Measurements from ENCODE around the gene BBC3. TPM values are rescaled to one million over a fixed set of nuclear protein-coding genes. Genes with fewer than 3 reads are reported as not detected.
A peak's percentile ranks its signal among the peaks of the same experiment; 100 is the strongest.

BBC3 gene
- polyA plus RNA-seq, 2 of the 4 experiments (the other 2 are of a cell fraction) = 6.0 to 8.9 TPM

DNA sequence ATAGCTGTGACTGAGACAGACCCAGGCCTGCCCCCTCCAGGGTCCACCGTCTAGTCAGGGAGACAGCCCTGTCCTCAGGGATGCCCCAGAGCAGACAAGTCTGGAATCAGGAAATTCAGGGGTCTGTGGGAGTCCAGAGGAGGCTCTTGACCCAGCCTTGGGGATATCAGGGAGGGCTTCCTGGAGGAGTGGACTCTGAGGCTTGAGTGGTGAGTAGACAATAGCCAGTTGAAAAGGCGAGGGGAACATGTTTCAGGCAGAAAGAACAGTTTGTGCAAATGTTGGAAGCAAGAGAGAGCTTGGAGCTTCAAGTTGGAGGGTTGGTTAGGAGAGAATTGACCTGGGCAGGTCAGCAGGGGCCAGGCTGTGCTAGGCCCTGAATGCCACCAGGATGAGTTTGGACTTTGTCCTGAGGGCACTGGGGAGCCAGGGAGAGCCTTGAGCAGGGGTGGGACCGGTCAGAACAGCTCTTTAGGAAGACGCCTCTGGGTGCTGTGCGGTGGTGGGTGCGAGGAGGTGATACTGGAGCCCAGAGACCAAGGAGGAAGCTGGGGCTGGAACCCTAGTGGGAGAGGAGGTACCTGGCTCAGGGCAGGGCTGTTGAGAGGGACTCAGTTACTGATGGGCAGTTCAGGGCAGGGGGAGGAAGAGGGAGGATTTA lies 28.0 kb upstream of the BBC3 start:
- 90% methylated on average over 6 of the region's 6 CpGs for WGBS (ENCODE audit: missing lambda C conversion rate)
- CTCF ChIA-PET = interaction anchor here (0.5 to 5.1 kb wide), 7 partner anchors 12 to 554 kb away, joined by 3 to 30 read pairs (median 4); partner anchors contain the start of genes DHX34 and INAFM1
- ATAC-seq (no peak), FAIRE-seq (no peak), DNase-seq (ENCODE audit: low read depth in 1 of 2, low spot score in 1 of 2) (no peak)
- peaks cover 18% of the 10 kb centered on the region for H3K4me1 ChIP-seq
- POLR2A ChIA-PET = no interaction called here
- no peak overlapping the region; the same call in 2 of the 3 replicates for H3K4me2 ChIP-seq
- H3K9me3 ChIP-seq = no peaks in the 10 kb centered on the region
- H3K27ac ChIP-seq = no peak overlapping the region
- TF ChIP-seq ZFP36 (IDR thresholded peaks at IDR 0.05; ENCODE audit: borderline replicate concordance, partially characterized antibody) (peak; percentile 78), POLR2A (IDR thresholded peaks at IDR 0.05; ENCODE audit: low read length) (no peak)
- no peak overlapping the region for H3K4me3 ChIP-seq

DNA sequence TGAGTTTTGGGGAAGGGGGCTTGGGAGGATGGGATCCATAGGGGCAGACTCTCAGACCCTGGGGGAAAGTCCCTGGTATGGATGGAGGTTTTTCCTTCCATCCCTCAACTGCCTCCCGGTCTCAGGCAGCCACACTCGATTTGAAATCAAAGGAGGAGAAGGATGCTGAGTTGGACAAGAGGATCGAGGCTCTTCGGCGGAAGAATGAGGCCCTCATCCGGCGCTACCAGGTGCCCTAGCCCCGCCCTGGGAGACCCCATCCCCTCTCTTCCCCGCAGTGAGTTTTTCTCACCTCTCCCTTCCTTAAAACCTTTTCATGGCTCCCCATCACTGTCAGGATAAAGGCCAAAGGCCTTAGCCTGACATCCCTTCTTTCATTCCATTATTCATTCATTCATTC lies 27.4 kb upstream of the BBC3 start:
- DNase-seq (ENCODE audit: low read depth in 1 of 2, low spot score in 1 of 2) (no peak), ATAC-seq (no peak), FAIRE-seq (no peak)
- peak overlapping the region; percentile 76 to 91; a peak in 5 of 6 replicates for H3K27ac ChIP-seq
- CTCF ChIA-PET = interaction anchor here (1.0 to 5.1 kb wide), 4 partner anchors 11 to 90 kb away, joined by 4 to 30 read pairs (median 6); partner anchors contain the start of genes DHX34 and INAFM1
- H3K4me2 ChIP-seq = peak overlapping the region; percentile 91
- H3K9me3 ChIP-seq = no peaks in the 10 kb centered on the region
- POLR2A ChIA-PET = no interaction called here
- WGBS (ENCODE audit: missing lambda C conversion rate) = 88% methylated on average over 9 of the region's 9 CpGs
- H3K4me3 ChIP-seq = peak overlapping the region; percentile 61; the same call in 1 of the 3 replicates
- no peak for TF ChIP-seq ZFP36 (IDR thresholded peaks at IDR 0.05; ENCODE audit: borderline replicate concordance, partially characterized antibody)
- TF ChIP-seq KDM5A (IDR thresholded peaks at IDR 0.05) = no peak
- no peak for TF ChIP-seq TFCP2L1 (CRISPR knock-in tag; IDR thresholded peaks at IDR 0.05)
- TF ChIP-seq SMC3 (IDR thresholded peaks at IDR 0.05) = no peak
- no peak for TF ChIP-seq E2F6 (IDR thresholded peaks at IDR 0.05; ENCODE audit: borderline replicate concordance, low read depth)
- no peak for TF ChIP-seq ZNF302 (CRISPR knock-in tag; IDR thresholded peaks at IDR 0.05)
- TF ChIP-seq NR3C1 (IDR thresholded peaks at IDR 0.05) = no peak
- no peak for TF ChIP-seq EHMT2 (IDR thresholded peaks at IDR 0.05; ENCODE audit: low read depth)
- TF ChIP-seq, protein P1, sequence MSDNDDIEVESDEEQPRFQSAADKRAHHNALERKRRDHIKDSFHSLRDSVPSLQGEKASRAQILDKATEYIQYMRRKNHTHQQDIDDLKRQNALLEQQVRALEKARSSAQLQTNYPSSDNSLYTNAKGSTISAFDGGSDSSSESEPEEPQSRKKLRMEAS (IDR thresholded peaks at IDR 0.05) = no peak
- TF ChIP-seq, protein P2, sequence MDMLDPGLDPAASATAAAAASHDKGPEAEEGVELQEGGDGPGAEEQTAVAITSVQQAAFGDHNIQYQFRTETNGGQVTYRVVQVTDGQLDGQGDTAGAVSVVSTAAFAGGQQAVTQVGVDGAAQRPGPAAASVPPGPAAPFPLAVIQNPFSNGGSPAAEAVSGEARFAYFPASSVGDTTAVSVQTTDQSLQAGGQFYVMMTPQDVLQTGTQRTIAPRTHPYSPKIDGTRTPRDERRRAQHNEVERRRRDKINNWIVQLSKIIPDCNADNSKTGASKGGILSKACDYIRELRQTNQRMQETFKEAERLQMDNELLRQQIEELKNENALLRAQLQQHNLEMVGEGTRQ (IDR thresholded peaks at IDR 0.05) = no peak
- no peak for TF ChIP-seq ELK1 (IDR thresholded peaks at IDR 0.05; ENCODE audit: low read depth, low read length)
- no peak; a peak in 1 of 5 replicates for TF ChIP-seq JUN (IDR thresholded peaks at IDR 0.05)
- peaks cover 24% of the 10 kb centered on the region for H3K4me1 ChIP-seq

- no peak for FAIRE-seq
Observed at GRCh38 chr19:47257411-47258169, 26.6 kb upstream of the BBC3 start.

More at GRCh38 chr19:47257411-47258169, 26.6 kb upstream of the BBC3 start:
- TF ChIP-seq CBX2 (IDR thresholded peaks at IDR 0.05; ENCODE audit: borderline replicate concordance, low read depth) (no peak), HDAC2 (IDR thresholded peaks at IDR 0.05) (no peak), HOXA7 (CRISPR knock-in tag; IDR thresholded peaks at IDR 0.05) (0 out of 2 replicates have a peak, but pooled peaks have one; percentile 50), NPAS2 (CRISPR knock-in tag; IDR thresholded peaks at IDR 0.05; ENCODE audit: borderline replicate concordance) (no peak), MAZ (IDR thresholded peaks at IDR 0.05; ENCODE audit: borderline replicate concordance, low read depth, low read length) (no peak), POLR2A (IDR thresholded peaks at IDR 0.05; ENCODE audit: low read length) (peak; percentile 43)
- TF ChIP-seq, protein P1 (IDR thresholded peaks at IDR 0.05) = peak; percentile 41; the same call in 1 of the 2 replicates
- no peak for DNase-seq (ENCODE audit: low read depth in 1 of 2, low spot score in 1 of 2)
- Histone ChIP-seq H3K4me1 (peaks cover 30% of the 10 kb centered on the region), H3K4me3 (peak overlapping the region; percentile 61), H3K4me2 (peak overlapping the region; percentile 91), H3K9me3 (no peaks in the 10 kb centered on the region), H3K27ac (peak overlapping the region; percentile 76 to 91)
- CTCF ChIA-PET = interaction anchor here (1.0 to 16.0 kb wide), 6 partner anchors 9 to 40 kb away, joined by 3 to 893 read pairs (median 6); no protein-coding TSS in a partner anchor
- ATAC-seq = peak; percentile 23 to 65; a peak in 5 of 6 replicates
- 3% methylated on average over 27 of the region's 29 CpGs for WGBS (ENCODE audit: missing lambda C conversion rate)
- POLR2A ChIA-PET = interaction anchor here (0.6 to 5.8 kb wide), 10 partner anchors 8 to 456 kb away, joined by 3 to 77 read pairs (median 11); partner anchors contain the start of genes DHX34, EHD2, INAFM1 and ZC3H4

All from A549 (cell line).